H9 (cell line): Measurements from ENCODE around the gene WNT3. TPM values are rescaled to one million over a fixed set of nuclear protein-coding genes. Genes with fewer than 3 reads are reported as not detected.

Experiments
- DNase-seq: peaks from one replicate; pipeline ENCODE4 v3.0.0-alpha.2; 2017
- H2AFZ ChIP-seq: one replicate; pipeline ENCODE4 v1.6.1; 2013; ENCODE audit warnings: mild to moderate bottlenecking, low read length, control low read depth, moderate library complexity
- H2AK5ac ChIP-seq: 2 replicates; pipeline ENCODE4 v1.6.1; 2013; ENCODE audit warnings: low read length, control low read depth, mixed read lengths; ENCODE audit not compliant: insufficient read length
- H2BK120ac ChIP-seq: one replicate; pipeline ENCODE4 v1.6.1; 2013; ENCODE audit warnings: low read depth, mild to moderate bottlenecking, low read length, control low read depth, inconsistent platforms; ENCODE audit not compliant: poor library complexity, severe bottlenecking
- H2BK12ac ChIP-seq: 2 replicates; pipeline ENCODE4 v1.6.1; 2013; ENCODE audit warnings: low read length, control low read depth, mixed read lengths, low read depth; ENCODE audit not compliant: insufficient read length
- H2BK15ac ChIP-seq: 2 replicates; pipeline ENCODE4 v1.6.1; 2013; ENCODE audit warnings: low read depth, low read length, control low read depth
- H2BK20ac ChIP-seq: one replicate; pipeline ENCODE4 v1.6.1; 2013; ENCODE audit warnings: low read depth, mild to moderate bottlenecking, low read length, control low read depth, inconsistent platforms; ENCODE audit not compliant: poor library complexity, severe bottlenecking
- H2BK5ac ChIP-seq: 2 replicates; pipeline ENCODE4 v1.6.1; 2013; ENCODE audit warnings: low read length, control low read depth, mixed read lengths; ENCODE audit not compliant: insufficient read length
- H3K14ac ChIP-seq: 2 replicates; pipeline ENCODE4 v1.6.1; 2013; ENCODE audit warnings: low read length, control low read depth; ENCODE audit not compliant: insufficient read depth
- H3K18ac ChIP-seq: 2 replicates; pipeline ENCODE4 v1.6.1; 2013; ENCODE audit warnings: low read depth, mild to moderate bottlenecking, mixed read lengths, low read length, control low read depth; ENCODE audit not compliant: insufficient read length
- H3K23ac ChIP-seq: 2 replicates; pipeline ENCODE4 v1.6.1; 2013; ENCODE audit warnings: low read length, control low read depth, mixed read lengths, low read depth; ENCODE audit not compliant: insufficient read length
- H3K23me2 ChIP-seq: 2 replicates; pipeline ENCODE4 v1.6.1; 2013; ENCODE audit warnings: low read depth, mild to moderate bottlenecking, mixed read lengths, low read length, control low read depth; ENCODE audit not compliant: insufficient read length, poor library complexity, severe bottlenecking
- H3K27ac ChIP-seq: 2 replicates; pipeline ENCODE4 v1.5.1; 2013; ENCODE audit warnings: low read length, control low read depth, mixed read lengths, low read depth; ENCODE audit not compliant: insufficient read length
- H3K27me3 ChIP-seq: 2 replicates; pipeline ENCODE4 v1.6.1; 2013; ENCODE audit warnings: low read length, control low read depth, inconsistent platforms; ENCODE audit not compliant: insufficient read depth
- H3K4ac ChIP-seq: 2 replicates; pipeline ENCODE4 v1.6.1; 2013; ENCODE audit warnings: low read depth, mild to moderate bottlenecking, control low read depth, inconsistent platforms, low read length, moderate library complexity
- H3K4me1 ChIP-seq: 2 replicates; pipeline ENCODE4 v1.6.1; 2013; ENCODE audit warnings: low read length, control low read depth, inconsistent platforms; ENCODE audit not compliant: insufficient read depth
- H3K4me2 ChIP-seq: 2 replicates; pipeline ENCODE4 v1.6.1; 2013; ENCODE audit warnings: low read length, control low read depth, mixed read lengths; ENCODE audit not compliant: insufficient read length, insufficient read depth
- H3K56ac ChIP-seq: 2 replicates; pipeline ENCODE4 v1.6.1; 2013; ENCODE audit warnings: low read depth, mild to moderate bottlenecking, mixed read lengths, low read length, control low read depth; ENCODE audit not compliant: insufficient read length
- H3K79me1 ChIP-seq: 2 replicates; pipeline ENCODE4 v1.6.1; 2013; ENCODE audit warnings: low read depth, mild to moderate bottlenecking, moderate library complexity, low read length, control low read depth, inconsistent platforms; ENCODE audit not compliant: insufficient read depth, poor library complexity, severe bottlenecking
- H3K79me2 ChIP-seq: 2 replicates; pipeline ENCODE4 v1.6.1; 2013; ENCODE audit warnings: low read length, control low read depth, inconsistent platforms; ENCODE audit not compliant: insufficient read depth
- H3K9ac ChIP-seq: 2 replicates; pipeline ENCODE4 v1.6.1; 2013; ENCODE audit warnings: low read length, control low read depth, mixed read lengths; ENCODE audit not compliant: insufficient read length; ENCODE audit errors: extremely low read depth
- H3K9me3 ChIP-seq: one replicate; pipeline ENCODE4 v1.6.1; 2013; ENCODE audit warnings: low read depth, low read length, inconsistent platforms; ENCODE audit not compliant: control insufficient read depth
- H3T11ph ChIP-seq: one replicate; pipeline ENCODE4 v1.6.1; 2013; ENCODE audit warnings: mild to moderate bottlenecking, low read length, control low read depth, inconsistent platforms
- H4K20me1 ChIP-seq: one replicate; pipeline ENCODE4 v1.6.1; 2013; ENCODE audit not compliant: control insufficient read depth, insufficient read length, insufficient read depth
- H4K5ac ChIP-seq: 2 replicates; pipeline ENCODE4 v1.6.1; 2013; ENCODE audit warnings: low read depth, mild to moderate bottlenecking, mixed read lengths, low read length, control low read depth; ENCODE audit not compliant: insufficient read length
- H4K8ac ChIP-seq: replicated peaks from 2 replicates; pipeline ENCODE4 v1.6.1; 2013; ENCODE audit warnings: low read length, control low read depth, mixed read lengths, low read depth; ENCODE audit not compliant: insufficient read length
- H4K91ac ChIP-seq: 2 replicates; pipeline ENCODE4 v1.6.1; 2013; ENCODE audit warnings: low read depth, mild to moderate bottlenecking, moderate library complexity, mixed read lengths, low read length, control low read depth; ENCODE audit not compliant: insufficient read length
- H3K27ac Mint-ChIP-seq, 3 experiments: 2 replicates in 2 of 3; 3 replicates in 1 of 3; pipeline ENCODE4 v1.8.0; 2020 to 2021; ENCODE audit warnings: mixed read lengths in 3 of 3, mild to moderate bottlenecking in 1 of 3, moderate library complexity in 1 of 3
- H3K27me3 Mint-ChIP-seq: 2 replicates; pipeline ENCODE4 v1.8.0; 2021; ENCODE audit warnings: low read depth, mild to moderate bottlenecking, moderate library complexity, mixed read lengths
- H3K36me3 Mint-ChIP-seq, 3 experiments: 2 replicates in 2 of 3; 3 replicates in 1 of 3; pipeline ENCODE4 v1.8.0; 2020 to 2021; ENCODE audit warnings: low read depth in 3 of 3, mixed read lengths in 3 of 3; ENCODE audit not compliant: insufficient read depth in 1 of 3
- H3K4me1 Mint-ChIP-seq, 2 experiments: 2 replicates each; pipeline ENCODE4 v1.8.0; 2020; ENCODE audit warnings: mixed read lengths in 2 of 2
- H3K4me3 Mint-ChIP-seq, 2 experiments: 2 replicates in 1 of 2; 3 replicates in 1 of 2; pipeline ENCODE4 v1.8.0; 2020 to 2021; ENCODE audit warnings: mild to moderate bottlenecking in 2 of 2, mixed read lengths in 2 of 2, moderate library complexity in 1 of 2
- H3K9me3 Mint-ChIP-seq, 2 experiments: 2 replicates in 1 of 2; 3 replicates in 1 of 2; pipeline ENCODE4 v1.8.0; 2020; ENCODE audit warnings: mild to moderate bottlenecking in 2 of 2, mixed read lengths in 2 of 2, moderate library complexity in 1 of 2
- CTCF ChIP-seq: fragments of 200-600 bp; sonication (generic); conservative IDR thresholded peaks from 3 replicates; pipeline ENCODE4 v1.8.0; 2021; ENCODE audit warnings: antibody characterized with exemption, mild to moderate bottlenecking
- WGBS: extraction: QIAGEN DNeasy Blood & Tissue Kit; methylation state at CpG from one replicate; pipeline ENCODE4 v1.1.7; 2013; ENCODE audit warnings: missing lambda C conversion rate, low lambda C conversion rate, mixed read lengths; ENCODE audit not compliant: insufficient read length; ENCODE audit errors: extremely low coverage; 5-methylcytosine and 5-hydroxymethylcytosine counted together
- total RNA-seq: library from RNA; stranded (reverse); gene quantifications from 2 replicates; pipeline ENCODE4 v1.2.1, GENCODE V29; 2021

WNT3 gene
- total RNA-seq, 1 experiment from 2014 or later, result 22.4 TPM

DNA sequence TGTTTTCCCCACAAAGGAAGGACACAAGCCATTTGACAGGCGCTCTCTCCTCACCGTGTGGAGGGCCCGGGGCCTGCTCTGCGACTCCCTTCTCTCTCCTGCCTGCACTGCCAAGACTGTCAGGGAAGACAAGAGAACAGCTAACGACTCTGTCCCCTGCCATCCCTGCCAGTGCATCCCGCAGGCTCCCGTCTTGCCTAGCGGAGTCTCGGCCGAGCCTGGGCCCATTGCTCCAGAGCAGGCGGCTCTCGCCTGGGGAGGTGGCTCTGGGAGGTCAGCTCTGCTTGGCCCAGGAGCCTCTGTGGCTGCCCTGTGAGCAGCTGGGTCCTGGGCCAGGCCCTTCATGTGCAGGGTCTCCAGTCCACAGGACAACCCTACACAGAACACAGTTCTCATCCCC is 53.0 kb downstream of the WNT3 start:
- Mint-ChIP-seq H3K27ac (no peak overlapping the region), H3K4me3 (no peak overlapping the region; a peak in 1 of 5 replicates), H3K9me3 (no peaks in the 10 kb centered on the region; a peak in 1 of 5 replicates), H3K4me1 (peaks cover 20 to 33% of the 10 kb centered on the region in 2 experiments), H3K36me3 (peaks cover 0 to 72% (median 0%) of the 10 kb centered on the region in 3 experiments; a peak in 3 of 7 replicates), H3K27me3 (peaks cover 30% of the 10 kb centered on the region)
- peaks cover 9% of the 10 kb centered on the region; the same call in 1 of the 2 replicates for H3K27me3 ChIP-seq
- no peak overlapping the region for H2AK5ac ChIP-seq
- no peak overlapping the region for H2BK20ac ChIP-seq
- H3K79me1 ChIP-seq, result no peaks in the 10 kb centered on the region
- no peak overlapping the region for H3K27ac ChIP-seq
- no peak overlapping the region for H3K4ac ChIP-seq
- DNase-seq, result no peak
- H3K79me2 ChIP-seq, result no peaks in the 10 kb centered on the region
- H2BK120ac ChIP-seq, result no peak overlapping the region
- H2AFZ ChIP-seq, result no peak overlapping the region
- no peak overlapping the region for H3K56ac ChIP-seq
- no peak overlapping the region for H3T11ph ChIP-seq
- H4K8ac ChIP-seq, result no peak overlapping the region
- no peak overlapping the region for H2BK5ac ChIP-seq
- H4K91ac ChIP-seq, result no peak overlapping the region
- H4K5ac ChIP-seq, result no peak overlapping the region
- no peak for TF ChIP-seq CTCF
- no peaks in the 10 kb centered on the region for H3K4me1 ChIP-seq
- H3K18ac ChIP-seq, result no peak overlapping the region
- no peak overlapping the region for H2BK12ac ChIP-seq
- H2BK15ac ChIP-seq, result no peak overlapping the region
- H3K14ac ChIP-seq, result no peak overlapping the region
- H3K9me3 ChIP-seq, result no peaks in the 10 kb centered on the region
- H3K4me2 ChIP-seq, result no peak overlapping the region
- H3K23ac ChIP-seq, result no peak overlapping the region
- WGBS, result no CpG with 5 or more reads among the region's 12 CpGs
- H4K20me1 ChIP-seq, result no peaks in the 10 kb centered on the region
- H3K9ac ChIP-seq, result no peak overlapping the region
- H3K23me2 ChIP-seq, result peaks cover under 1% of the 10 kb centered on the region
